ENCODE results near the gene MT3. TPM values are rescaled to one million over a fixed set of nuclear protein-coding genes. Genes with fewer than 3 reads are reported as not detected.

The MT3 gene
- total RNA-seq, 1 donor from 2014 or later: 7.9 TPM

- peak overlapping the region; percentile 82 for H3K27ac Mint-ChIP-seq
- intact Hi-C loops (cut with micrococcal nuclease): loop anchor here (1.0 to 2.0 kb wide), 5 partner anchors 10 to 435 kb away; partner anchors contain the start of genes MT1E and MT1X
- no peaks in the 10 kb centered on the region for H3K9me3 Mint-ChIP-seq
- peaks cover 52% of the 10 kb centered on the region for H3K4me1 Mint-ChIP-seq (ENCODE audit: low read depth)
- DNase-seq (ENCODE audit: low spot score): no peak
- H3K27me3 Mint-ChIP-seq (ENCODE audit: low read depth): no peaks in the 10 kb centered on the region
- peak overlapping the region; percentile 97 for H3K4me3 Mint-ChIP-seq (ENCODE audit: low read depth)
- peaks cover 16% of the 10 kb centered on the region for H3K36me3 Mint-ChIP-seq (ENCODE audit: low read depth)
These were observed 18.3 kb downstream of the MT3 start for GRCh38 chr16:56607675-56608042.

- H3K36me3 Mint-ChIP-seq (ENCODE audit: low read depth): peaks cover 16% of the 10 kb centered on the region
- DNase-seq (ENCODE audit: low spot score): peak; percentile 88
- H3K9me3 Mint-ChIP-seq: no peaks in the 10 kb centered on the region
- H3K27me3 Mint-ChIP-seq (ENCODE audit: low read depth): no peaks in the 10 kb centered on the region
- H3K4me3 Mint-ChIP-seq (ENCODE audit: low read depth): peak within 1 kb of the TSS; percentile 97
- peak within 1 kb of the TSS; percentile 99 for H3K27ac Mint-ChIP-seq
- intact Hi-C loops (cut with micrococcal nuclease): loop anchor here (1.0 to 2.0 kb wide), 5 partner anchors 9 to 435 kb away; partner anchors contain the start of genes MT1E and MT1X
- peaks cover 55% of the 10 kb centered on the region for H3K4me1 Mint-ChIP-seq (ENCODE audit: low read depth)
These were observed 18.9 kb downstream of the MT3 start, which contains the start of gene MT2A for GRCh38 chr16:56608043-56608875. Gene MT2A, plus strand, starts transcription at chr16:56608584. Its CDS starts 72 bp downstream, at chr16:56608656.

- intact Hi-C loops (cut with micrococcal nuclease): loop anchor here (1.0 to 2.0 kb wide), 5 partner anchors 8 to 434 kb away; partner anchors contain the start of genes MT1E and MT1X
- Mint-ChIP-seq H3K27me3 (ENCODE audit: low read depth) (no peaks in the 10 kb centered on the region), H3K36me3 (ENCODE audit: low read depth) (peaks cover 16% of the 10 kb centered on the region), H3K27ac (peak overlapping the region; percentile 99), H3K9me3 (no peaks in the 10 kb centered on the region), H3K4me3 (ENCODE audit: low read depth) (peak overlapping the region; percentile 97), H3K4me1 (ENCODE audit: low read depth) (peaks cover 58% of the 10 kb centered on the region)
- DNase-seq (ENCODE audit: low spot score): no peak
These were observed 19.6 kb downstream of the MT3 start for GRCh38 chr16:56608876-56609462.

GRCh38 chr16:56609463-56609921 is 20.2 kb downstream of the MT3 start:
- Mint-ChIP-seq H3K27me3 (ENCODE audit: low read depth) (no peaks in the 10 kb centered on the region), H3K9me3 (no peaks in the 10 kb centered on the region), H3K36me3 (ENCODE audit: low read depth) (peaks cover 16% of the 10 kb centered on the region), H3K4me1 (ENCODE audit: low read depth) (peaks cover 63% of the 10 kb centered on the region), H3K4me3 (ENCODE audit: low read depth) (peak overlapping the region; percentile 97), H3K27ac (peak overlapping the region; percentile 99)
- intact Hi-C loops (cut with micrococcal nuclease): loop anchor here (2.0 kb wide), 2 partner anchors 253 to 433 kb away; no protein-coding TSS in a partner anchor
- DNase-seq (ENCODE audit: low spot score): peak; percentile 71

- Mint-ChIP-seq H3K4me1 (ENCODE audit: low read depth) (peaks cover 69% of the 10 kb centered on the region), H3K27ac (peak overlapping the region; percentile 99), H3K36me3 (ENCODE audit: low read depth) (peaks cover 16% of the 10 kb centered on the region), H3K27me3 (ENCODE audit: low read depth) (no peaks in the 10 kb centered on the region), H3K9me3 (no peaks in the 10 kb centered on the region), H3K4me3 (ENCODE audit: low read depth) (peak overlapping the region; percentile 97)
- DNase-seq (ENCODE audit: low spot score): peak; percentile 54
- intact Hi-C loops (cut with micrococcal nuclease): loop anchor here (1.0 to 10.0 kb wide), 6 partner anchors 33 to 690 kb away; partner anchors contain the start of genes MT1G, MT1H, NUDT21 and OGFOD1
These were observed 20.8 kb downstream of the MT3 start for GRCh38 chr16:56610017-56610608.

- peak overlapping the region; percentile 97 for H3K4me3 Mint-ChIP-seq (ENCODE audit: low read depth)
- no peak for DNase-seq (ENCODE audit: low spot score)
- intact Hi-C loops (cut with micrococcal nuclease): loop anchor here (1.0 to 10.0 kb wide), 6 partner anchors 33 to 690 kb away; partner anchors contain the start of genes MT1G, MT1H, NUDT21 and OGFOD1
- peaks cover 75% of the 10 kb centered on the region for H3K4me1 Mint-ChIP-seq (ENCODE audit: low read depth)
- H3K36me3 Mint-ChIP-seq (ENCODE audit: low read depth): peaks cover 16% of the 10 kb centered on the region
- H3K9me3 Mint-ChIP-seq: no peaks in the 10 kb centered on the region
- H3K27ac Mint-ChIP-seq: peak overlapping the region; percentile 99
- H3K27me3 Mint-ChIP-seq (ENCODE audit: low read depth): no peaks in the 10 kb centered on the region
These were observed 21.3 kb downstream of the MT3 start for GRCh38 chr16:56610609-56611111.

GRCh38 chr16:56611281-56611833 is 22.0 kb downstream of the MT3 start:
- Mint-ChIP-seq H3K4me3 (ENCODE audit: low read depth) (peak overlapping the region; percentile 27), H3K4me1 (ENCODE audit: low read depth) (peaks cover 71% of the 10 kb centered on the region), H3K9me3 (no peaks in the 10 kb centered on the region), H3K36me3 (ENCODE audit: low read depth) (peaks cover 16% of the 10 kb centered on the region), H3K27me3 (ENCODE audit: low read depth) (no peaks in the 10 kb centered on the region), H3K27ac (peak overlapping the region; percentile 99)
- DNase-seq (ENCODE audit: low spot score): no peak
- intact Hi-C loops (cut with micrococcal nuclease): loop anchor here (2.0 to 10.0 kb wide), 3 partner anchors 57 to 403 kb away; partner anchors contain the start of genes MT1G and MT1H

- no peak for DNase-seq (ENCODE audit: low spot score)
- Mint-ChIP-seq H3K27me3 (ENCODE audit: low read depth) (no peaks in the 10 kb centered on the region), H3K4me1 (ENCODE audit: low read depth) (peaks cover 69% of the 10 kb centered on the region), H3K4me3 (ENCODE audit: low read depth) (peak overlapping the region; percentile 59), H3K36me3 (ENCODE audit: low read depth) (peaks cover 13% of the 10 kb centered on the region), H3K9me3 (no peaks in the 10 kb centered on the region), H3K27ac (peak overlapping the region; percentile 87)
- intact Hi-C loops (cut with micrococcal nuclease): loop anchor here (1.0 to 10.0 kb wide), 3 partner anchors 331 to 428 kb away; no protein-coding TSS in a partner anchor
These were observed 24.4 kb downstream of the MT3 start for GRCh38 chr16:56613706-56614105.

- Mint-ChIP-seq H3K27ac (peak overlapping the region; percentile 87), H3K4me1 (ENCODE audit: low read depth) (peaks cover 68% of the 10 kb centered on the region), H3K36me3 (ENCODE audit: low read depth) (peaks cover 4% of the 10 kb centered on the region), H3K9me3 (no peaks in the 10 kb centered on the region), H3K4me3 (ENCODE audit: low read depth) (peak overlapping the region; percentile 59), H3K27me3 (ENCODE audit: low read depth) (no peaks in the 10 kb centered on the region)
- no peak for DNase-seq (ENCODE audit: low spot score)
- intact Hi-C loops (cut with micrococcal nuclease): loop anchor here (1.0 to 10.0 kb wide), 3 partner anchors 330 to 427 kb away; no protein-coding TSS in a partner anchor
These were observed 25.2 kb downstream of the MT3 start for GRCh38 chr16:56614549-56614991.

GRCh38 chr16:56615353-56615752 is 26.0 kb downstream of the MT3 start:
- Mint-ChIP-seq H3K27ac (peak overlapping the region; percentile 49), H3K27me3 (ENCODE audit: low read depth) (no peaks in the 10 kb centered on the region), H3K9me3 (no peaks in the 10 kb centered on the region), H3K4me1 (ENCODE audit: low read depth) (peaks cover 65% of the 10 kb centered on the region), H3K4me3 (ENCODE audit: low read depth) (no peak overlapping the region), H3K36me3 (ENCODE audit: low read depth) (no peaks in the 10 kb centered on the region)
- no peak for DNase-seq (ENCODE audit: low spot score)
- intact Hi-C loops (cut with micrococcal nuclease): loop anchor here (10.0 kb wide), 2 partner anchors 329 to 399 kb away; no protein-coding TSS in a partner anchor

GRCh38 chr16:56616608-56617211 is 27.4 kb downstream of the MT3 start:
- peaks cover 51% of the 10 kb centered on the region for H3K4me1 Mint-ChIP-seq (ENCODE audit: low read depth)
- intact Hi-C loops (cut with micrococcal nuclease): loop anchor here (1.0 to 10.0 kb wide), 5 partner anchors 8 to 398 kb away; partner anchors contain the start of genes MT1E and MT2A
- no peaks in the 10 kb centered on the region for H3K27me3 Mint-ChIP-seq (ENCODE audit: low read depth)
- no peaks in the 10 kb centered on the region for H3K36me3 Mint-ChIP-seq (ENCODE audit: low read depth)
- H3K9me3 Mint-ChIP-seq: no peaks in the 10 kb centered on the region
- peak overlapping the region; percentile 45 for H3K27ac Mint-ChIP-seq
- peak overlapping the region; percentile 87 for H3K4me3 Mint-ChIP-seq (ENCODE audit: low read depth)
- DNase-seq (ENCODE audit: low spot score): no peak
